ENCODE data around the gene ZBTB34.

GRCh38 chr9:126838895-126839294 lies 21.5 kb upstream of the ZBTB34 start:
- TF ChIP-seq CTCF (conservative IDR thresholded peaks at IDR 0.05; ENCODE audit: low read depth, low read length) (no peak), EZH2 (IDR thresholded peaks at IDR 0.05; ENCODE audit: low read length, unreplicated experiment) (no peak)

All from PC-3 (cell line).